ENCODE measurements around the gene HLX. TPM values are rescaled to one million over a fixed set of nuclear protein-coding genes. Genes with fewer than 3 reads are reported as not detected.

HLX gene
- total and polyA plus RNA-seq, 9 of the 15 experiments (the other 6 are each of a cell fraction or from before 2014, with no cell fraction given): 0.10 to 3.0 (median 1.6) TPM

DNA sequence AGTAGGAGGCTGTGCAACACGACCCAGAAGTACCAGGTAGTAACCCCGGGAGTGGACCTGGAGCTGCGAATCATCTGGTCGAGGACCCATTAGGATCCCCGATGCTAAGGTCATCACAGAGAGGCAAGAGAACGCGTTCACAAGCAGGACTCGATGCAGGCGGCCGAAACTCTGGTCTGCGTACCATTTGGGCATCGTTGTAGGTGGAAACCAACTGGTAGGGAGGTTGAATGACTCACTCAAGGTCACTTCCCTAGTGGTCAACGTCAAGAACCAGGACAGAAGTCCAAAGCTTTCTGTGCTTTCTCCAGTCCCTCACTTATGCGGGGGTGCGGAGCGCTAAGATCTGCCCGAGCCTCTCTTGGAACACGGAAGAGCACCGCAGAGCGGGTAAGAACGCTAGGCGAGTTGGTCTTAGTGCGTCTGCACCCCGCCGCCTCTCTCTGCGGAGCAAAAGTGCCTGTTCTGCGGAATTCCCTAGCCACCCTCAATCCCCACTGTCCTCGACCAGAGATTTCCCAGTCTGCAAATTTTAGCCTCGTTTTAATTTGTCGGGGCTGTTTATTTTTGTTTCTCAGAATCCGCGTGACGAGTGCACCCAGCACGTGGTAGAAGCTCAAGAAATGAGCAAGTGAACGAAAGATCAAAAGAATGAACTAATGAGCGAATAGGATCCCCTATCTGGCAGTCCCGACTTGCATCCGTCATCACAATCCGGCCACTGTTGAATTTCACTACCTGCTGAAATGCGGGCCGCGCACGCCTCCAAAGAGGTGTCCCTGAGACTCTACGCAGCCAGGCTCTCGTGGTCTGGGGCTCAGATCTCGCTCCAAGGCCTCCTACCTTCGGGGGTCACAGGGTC, 12.2 kb downstream of the HLX start:
- in situ Hi-C loops (cut with MboI) (no loop called here), intact Hi-C loops (cut with micrococcal nuclease) (no loop called here)
- Histone ChIP-seq H4K20me1 (replicated peaks; ENCODE audit: control insufficient read depth, insufficient read depth, low read length) (no peaks in the 10 kb centered on the region), H3K9ac (ENCODE audit: insufficient read depth in 1 of 2, low read depth in 2 of 2, low read length in 2 of 2) (no peak overlapping the region), H3K9me3 (replicated peaks; ENCODE audit: control insufficient read depth, insufficient read depth, low read depth, low read length) (no peaks in the 10 kb centered on the region), H3K9me1 (ENCODE audit: control insufficient read depth, insufficient read depth, low read length) (no peaks in the 10 kb centered on the region), H3K27me3 (ENCODE audit: control insufficient read depth in 2 of 2, insufficient read depth in 2 of 2, low read length in 2 of 2) (peaks cover 62 to 93% of the 10 kb centered on the region in 2 experiments), H2AFZ (ENCODE audit: low read depth, low read length) (no peak overlapping the region), H3K4me1 (replicated peaks in 1 of 2; ENCODE audit: control insufficient read depth in 2 of 2, insufficient read depth in 2 of 2, low read length in 2 of 2) (peaks cover 0 to 23% of the 10 kb centered on the region in 2 experiments; a peak in 1 of 5 replicates), H3K79me2 (ENCODE audit: control insufficient read depth, insufficient read depth, low read length) (no peaks in the 10 kb centered on the region), H3K27ac (ENCODE audit: extremely low read depth, low read depth, low read length) (no peak overlapping the region), H3K4me2 (ENCODE audit: insufficient read depth, low read length) (no peak overlapping the region), H3K4me3 (no peak overlapping the region), H3K36me3 (ENCODE audit: control insufficient read depth, insufficient read depth, low read length) (no peaks in the 10 kb centered on the region)
- no peak for ATAC-seq
- no peak for TF ChIP-seq GABPA (tag; conservative IDR thresholded peaks at IDR 0.05; ENCODE audit: low read depth)
- TF ChIP-seq RNF2 (IDR thresholded peaks at IDR 0.05): 0 out of 2 replicates have a peak, but pooled peaks have one; percentile 9
- FAIRE-seq: peak; percentile 54
- 7% methylated on average over 47 of the region's 47 CpGs for WGBS (ENCODE audit: insufficient coverage, low coverage, missing lambda C conversion rate)
- BruUV-seq (replicated peaks): no TSS peak
- CTCF ChIA-PET (ENCODE audit: low intra/inter-chr PET ratio): no interaction called here
- POLR2A ChIA-PET: no interaction called here
- no peak for DNase-seq (ENCODE audit: extremely low read depth in 1 of 4, low spot score in 3 of 4)

DNA sequence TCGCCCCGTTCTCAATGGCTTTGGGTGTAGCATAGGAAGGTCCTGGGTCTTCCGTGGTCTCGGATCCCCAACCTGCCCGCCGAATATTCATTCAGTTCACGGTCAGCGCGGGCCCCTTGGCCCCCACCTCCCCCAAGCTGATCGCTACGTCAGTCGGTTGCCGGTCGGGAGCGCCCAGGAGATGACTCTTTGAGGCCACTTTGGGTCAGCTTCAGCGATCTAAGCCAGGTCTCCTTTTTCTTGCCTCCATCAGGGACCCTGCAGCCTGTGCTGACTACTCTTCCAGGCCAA, 12.8 kb downstream of the HLX start:
- no peak overlapping the region for H3K9ac ChIP-seq (ENCODE audit: insufficient read depth in 1 of 2, low read depth in 2 of 2, low read length in 2 of 2)
- no peak overlapping the region for H3K4me3 ChIP-seq
- no peak for TF ChIP-seq L3MBTL2 (IDR thresholded peaks at IDR 0.05)
- TF ChIP-seq NCOA6 (IDR thresholded peaks at IDR 0.05): no peak
- no peak for TF ChIP-seq CHCHD3 (CRISPR knock-in tag; IDR thresholded peaks at IDR 0.05)
- TF ChIP-seq GTF2A2 (tag; IDR thresholded peaks at IDR 0.05): no peak
- H3K27ac ChIP-seq (ENCODE audit: extremely low read depth, low read depth, low read length): no peak overlapping the region
- peaks cover 0 to 21% of the 10 kb centered on the region in 2 experiments; a peak in 1 of 5 replicates for H3K4me1 ChIP-seq (replicated peaks in 1 of 2; ENCODE audit: control insufficient read depth in 2 of 2, insufficient read depth in 2 of 2, low read length in 2 of 2)
- FAIRE-seq (no peak), DNase-seq (ENCODE audit: extremely low read depth in 1 of 4, low spot score in 3 of 4) (no peak), ATAC-seq (no peak)
- CTCF ChIA-PET (ENCODE audit: low intra/inter-chr PET ratio): no interaction called here
- no peak overlapping the region for H2AFZ ChIP-seq (ENCODE audit: low read depth, low read length)
- H3K4me2 ChIP-seq (ENCODE audit: insufficient read depth, low read length): no peak overlapping the region
- intact Hi-C loops (cut with micrococcal nuclease): no loop called here
- in situ Hi-C loops (cut with MboI): no loop called here
- H3K36me3 ChIP-seq (ENCODE audit: control insufficient read depth, insufficient read depth, low read length): no peaks in the 10 kb centered on the region
- BruUV-seq (replicated peaks): no TSS peak
- no peaks in the 10 kb centered on the region for H3K79me2 ChIP-seq (ENCODE audit: control insufficient read depth, insufficient read depth, low read length)
- no peaks in the 10 kb centered on the region for H3K9me1 ChIP-seq (ENCODE audit: control insufficient read depth, insufficient read depth, low read length)
- no peaks in the 10 kb centered on the region for H3K9me3 ChIP-seq (replicated peaks; ENCODE audit: control insufficient read depth, insufficient read depth, low read depth, low read length)
- H4K20me1 ChIP-seq (replicated peaks; ENCODE audit: control insufficient read depth, insufficient read depth, low read length): no peaks in the 10 kb centered on the region
- WGBS (ENCODE audit: insufficient coverage, low coverage, missing lambda C conversion rate): 4% methylated on average over 6 of the region's 16 CpGs
- peaks cover 65 to 89% of the 10 kb centered on the region in 2 experiments for H3K27me3 ChIP-seq (ENCODE audit: control insufficient read depth in 2 of 2, insufficient read depth in 2 of 2, low read length in 2 of 2)
- POLR2A ChIA-PET: no interaction called here

Data from K562 (cell line).